Naive thymus-derived CD8-positive, alpha-beta T cell (primary cell): ENCODE data around the gene ADD2. TPM values are rescaled to one million over a fixed set of nuclear protein-coding genes. Genes with fewer than 3 reads are reported as not detected.

ENCODE experiments used
- ATAC-seq, 2 donors: fragments of 150-1000 bp; cut with Tn5 transposase in 1 of 2; sonication (Bioruptor Pico), chemical (Tn5 transposase) in 1 of 2; 1 replicate in 1 of 2; 2 replicates in 1 of 2; pipeline ENCODE4 v1.10.0; 2021; ENCODE audit warnings: mild to moderate bottlenecking in 2 of 2, moderate library complexity in 2 of 2
- POLR2A ChIA-PET: fragments of 350-600 bp; sonication (Branson Sonifier 250); formaldehyde crosslinking; loops from one replicate; lab custom pipeline; 2021; ENCODE audit warnings: antibody characterized with exemption; lab: Charles Lee
- DNase-seq, 10 donors: peaks; one replicate each; pipeline versions ENCODE4 v3.0.0 to v3.0.0-alpha.2; 2020 to 2022
- H3K27ac Mint-ChIP-seq, 10 donors: one replicate each; pipeline ENCODE4 v1.8.0; 2020 to 2022; ENCODE audit warnings: mild to moderate bottlenecking in 10 of 10, mixed read lengths in 10 of 10, moderate library complexity in 4 of 10, inconsistent platforms in 1 of 10
- H3K27me3 Mint-ChIP-seq, 5 donors: one replicate each; pipeline ENCODE4 v1.8.0; 2021 to 2022; ENCODE audit warnings: mixed read lengths in 5 of 5
- H3K36me3 Mint-ChIP-seq, 3 donors: one replicate each; pipeline ENCODE4 v1.8.0; 2020 to 2022; ENCODE audit warnings: mixed read lengths in 3 of 3, mild to moderate bottlenecking in 2 of 3, inconsistent platforms in 1 of 3
- H3K4me1 Mint-ChIP-seq, 4 donors: one replicate each; pipeline ENCODE4 v1.8.0; 2021 to 2022; ENCODE audit warnings: mixed read lengths in 4 of 4
- H3K4me3 Mint-ChIP-seq, 10 donors: one replicate each; pipeline ENCODE4 v1.8.0; 2020 to 2022; ENCODE audit warnings: mild to moderate bottlenecking in 10 of 10, mixed read lengths in 10 of 10, moderate library complexity in 6 of 10, inconsistent platforms in 1 of 10
- H3K9me3 Mint-ChIP-seq, 9 donors: one replicate each; pipeline ENCODE4 v1.8.0; 2020 to 2022; ENCODE audit warnings: mixed read lengths in 9 of 9, mild to moderate bottlenecking in 3 of 9, inconsistent platforms in 1 of 9, moderate library complexity in 1 of 9
- polyA plus RNA-seq, 3 donors: library from polyadenylated mRNA; unstranded; fragments of 300-500 nt; fragmentation: Illumina TruSeq; gene quantifications; one replicate each; pipeline ENCODE4 v1.2.3, GENCODE V29; 2021
- total RNA-seq, 8 experiments: library from RNA in 2 of 8; stranded (reverse) in 2 of 8; gene quantifications; one replicate each; pipeline ENCODE4 v1.2.3 and lab custom pipeline; 2021 to 2026

ADD2 gene
- total and polyA plus RNA-seq, 5 experiments from 2014 or later = 1.8 to 10.9 (median 4.7) TPM

GRCh38 chr2:70714141-70714905 is 53.7 kb downstream of the ADD2 start:
- no peak for ATAC-seq
- POLR2A ChIA-PET = no interaction called here
- H3K36me3 Mint-ChIP-seq = peaks cover 0 to 7% (median 3%) of the 10 kb centered on the region in 3 donors

DNA sequence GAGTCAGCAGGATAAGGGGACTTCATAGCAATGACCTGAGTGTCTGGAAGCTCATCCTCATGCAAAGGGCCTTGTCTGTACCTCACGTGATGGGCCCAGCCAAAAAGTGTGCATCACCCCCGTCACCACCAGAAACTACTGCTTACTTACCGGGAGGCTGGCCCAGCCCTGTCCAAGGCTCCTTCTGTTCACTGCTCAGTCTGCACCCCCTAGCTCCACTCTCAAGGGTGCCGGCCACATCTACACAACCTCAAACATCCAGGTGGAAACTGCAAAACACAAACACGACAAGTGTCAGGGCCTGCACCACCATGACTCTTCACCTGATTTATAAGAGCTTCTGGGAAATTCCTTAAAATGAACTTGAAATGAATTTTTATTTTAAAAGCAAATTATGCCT is 55.1 kb downstream of the ADD2 start:
- H3K4me3 Mint-ChIP-seq = no peak overlapping the region
- DNase-seq = no peak

More at GRCh38 chr2:70714141-70714905, 53.7 kb downstream of the ADD2 start:
- H3K4me3 Mint-ChIP-seq = no peak overlapping the region
- no peak for DNase-seq
- no peaks in the 10 kb centered on the region for H3K9me3 Mint-ChIP-seq
- peak overlapping the region in 1 of 10 donors; percentile 59 for H3K27ac Mint-ChIP-seq
- H3K27me3 Mint-ChIP-seq = peaks cover 0 to 1% (median 0%) of the 10 kb centered on the region in 5 donors
- peaks cover 0 to 3% (median 0%) of the 10 kb centered on the region in 4 donors for H3K4me1 Mint-ChIP-seq

GRCh38 chr2:70711191-70711590 is 56.8 kb downstream of the ADD2 start:
- ATAC-seq (no peak), DNase-seq (no peak)
- Mint-ChIP-seq H3K9me3 (no peaks in the 10 kb centered on the region), H3K4me1 (peaks cover 0 to 1% (median 0%) of the 10 kb centered on the region in 4 donors), H3K27me3 (no peaks in the 10 kb centered on the region), H3K36me3 (peaks cover 0 to 12% (median 11%) of the 10 kb centered on the region in 3 donors), H3K4me3 (no peak overlapping the region), H3K27ac (no peak overlapping the region)
- POLR2A ChIA-PET = no interaction called here

More for the DNA sequence above, 55.1 kb downstream of the ADD2 start:
- Mint-ChIP-seq H3K27ac (no peak overlapping the region), H3K27me3 (no peaks in the 10 kb centered on the region), H3K36me3 (peaks cover 0 to 7% (median 3%) of the 10 kb centered on the region in 3 donors), H3K9me3 (no peaks in the 10 kb centered on the region), H3K4me1 (peaks cover 0 to 3% (median 0%) of the 10 kb centered on the region in 4 donors)
- no peak for ATAC-seq
- POLR2A ChIA-PET = no interaction called here

DNA sequence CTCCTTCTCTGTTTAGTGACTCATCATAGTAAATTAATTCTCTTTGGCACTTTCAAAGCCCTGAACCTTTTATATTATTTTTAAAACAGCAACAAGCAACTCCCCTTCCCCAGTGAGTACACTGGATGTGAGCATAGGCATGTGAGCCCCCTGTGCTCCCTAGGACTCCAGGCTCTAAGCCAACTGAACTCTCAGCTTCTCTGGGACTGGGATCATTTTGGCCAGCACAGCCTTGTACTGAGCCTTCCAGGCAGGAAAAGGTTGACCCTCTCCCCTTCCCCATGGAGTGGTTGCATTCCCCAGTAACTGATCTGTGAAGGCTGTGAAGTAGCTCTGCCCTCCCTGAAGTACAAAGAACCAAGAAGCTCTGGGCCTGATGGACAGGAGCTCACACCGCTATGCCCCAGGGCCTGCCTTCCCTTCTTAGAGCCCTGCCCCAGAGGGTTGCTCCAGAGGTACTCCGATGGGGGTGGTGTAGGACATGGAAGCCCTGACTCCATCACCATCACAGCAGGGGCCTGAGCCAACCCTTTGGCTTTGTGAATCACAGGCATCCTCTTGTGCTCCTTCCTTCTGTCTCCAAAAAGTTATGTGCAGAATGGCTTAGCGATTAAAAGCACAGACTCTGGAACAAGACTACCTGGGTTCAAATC is 57.8 kb downstream of the ADD2 start:
- DNase-seq = no peak
- Mint-ChIP-seq H3K27me3 (no peaks in the 10 kb centered on the region), H3K36me3 (peaks cover 0 to 14% (median 12%) of the 10 kb centered on the region in 3 donors), H3K4me1 (peaks cover 0 to 3% (median 0%) of the 10 kb centered on the region in 4 donors), H3K4me3 (no peak overlapping the region), H3K27ac (peak overlapping the region in 1 of 10 donors; percentile 14), H3K9me3 (no peaks in the 10 kb centered on the region)
- POLR2A ChIA-PET = no interaction called here
- ATAC-seq = no peak

- Mint-ChIP-seq H3K27ac (peak overlapping the region in 2 of 10 donors; percentile 5 to 70), H3K4me1 (peaks cover 0 to 1% (median 0%) of the 10 kb centered on the region in 4 donors), H3K9me3 (no peaks in the 10 kb centered on the region), H3K4me3 (no peak overlapping the region), H3K27me3 (no peaks in the 10 kb centered on the region), H3K36me3 (peaks cover 0 to 14% (median 12%) of the 10 kb centered on the region in 3 donors)
- ATAC-seq (no peak), DNase-seq (no peak)
- POLR2A ChIA-PET = no interaction called here
Measured at GRCh38 chr2:70709275-70710037, 58.5 kb downstream of the ADD2 start.

GRCh38 chr2:70708376-70709199 is 59.4 kb downstream of the ADD2 start:
- DNase-seq (no peak), ATAC-seq (no peak)
- no peaks in the 10 kb centered on the region for H3K27me3 Mint-ChIP-seq
- H3K9me3 Mint-ChIP-seq = no peaks in the 10 kb centered on the region
- POLR2A ChIA-PET = no interaction called here
- peak overlapping the region in 1 of 10 donors; percentile 5 for H3K27ac Mint-ChIP-seq
- peaks cover 0 to 1% (median 0%) of the 10 kb centered on the region in 4 donors for H3K4me1 Mint-ChIP-seq
- H3K36me3 Mint-ChIP-seq = peaks cover 0 to 14% (median 12%) of the 10 kb centered on the region in 3 donors
- H3K4me3 Mint-ChIP-seq = no peak overlapping the region

DNA sequence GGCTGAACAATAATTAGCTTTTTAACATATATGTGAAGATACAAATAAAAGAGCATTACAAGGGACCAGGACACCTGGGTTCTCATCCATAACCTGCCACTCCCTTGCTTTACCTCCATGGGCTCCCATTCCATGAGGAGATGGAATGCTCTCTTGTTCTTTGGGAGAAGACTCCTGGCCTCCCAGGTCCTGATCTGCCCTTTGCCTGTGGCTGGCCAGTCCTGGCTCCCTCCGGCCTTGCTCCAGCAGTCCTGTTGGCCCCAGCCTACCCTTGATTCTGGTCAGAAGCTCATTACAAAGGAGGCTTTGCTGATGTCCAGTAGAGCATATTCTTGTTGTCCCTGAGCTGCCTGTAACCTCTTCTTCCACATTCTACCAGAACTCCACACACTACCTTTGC is 60.3 kb downstream of the ADD2 start:
- POLR2A ChIA-PET = no interaction called here
- Mint-ChIP-seq H3K9me3 (no peaks in the 10 kb centered on the region), H3K27ac (peak overlapping the region in 1 of 10 donors; percentile 33), H3K36me3 (peaks cover 0 to 14% (median 12%) of the 10 kb centered on the region in 3 donors), H3K27me3 (no peaks in the 10 kb centered on the region), H3K4me1 (peaks cover 0 to 1% (median 0%) of the 10 kb centered on the region in 4 donors), H3K4me3 (no peak overlapping the region)
- no peak for ATAC-seq
- no peak for DNase-seq

DNA sequence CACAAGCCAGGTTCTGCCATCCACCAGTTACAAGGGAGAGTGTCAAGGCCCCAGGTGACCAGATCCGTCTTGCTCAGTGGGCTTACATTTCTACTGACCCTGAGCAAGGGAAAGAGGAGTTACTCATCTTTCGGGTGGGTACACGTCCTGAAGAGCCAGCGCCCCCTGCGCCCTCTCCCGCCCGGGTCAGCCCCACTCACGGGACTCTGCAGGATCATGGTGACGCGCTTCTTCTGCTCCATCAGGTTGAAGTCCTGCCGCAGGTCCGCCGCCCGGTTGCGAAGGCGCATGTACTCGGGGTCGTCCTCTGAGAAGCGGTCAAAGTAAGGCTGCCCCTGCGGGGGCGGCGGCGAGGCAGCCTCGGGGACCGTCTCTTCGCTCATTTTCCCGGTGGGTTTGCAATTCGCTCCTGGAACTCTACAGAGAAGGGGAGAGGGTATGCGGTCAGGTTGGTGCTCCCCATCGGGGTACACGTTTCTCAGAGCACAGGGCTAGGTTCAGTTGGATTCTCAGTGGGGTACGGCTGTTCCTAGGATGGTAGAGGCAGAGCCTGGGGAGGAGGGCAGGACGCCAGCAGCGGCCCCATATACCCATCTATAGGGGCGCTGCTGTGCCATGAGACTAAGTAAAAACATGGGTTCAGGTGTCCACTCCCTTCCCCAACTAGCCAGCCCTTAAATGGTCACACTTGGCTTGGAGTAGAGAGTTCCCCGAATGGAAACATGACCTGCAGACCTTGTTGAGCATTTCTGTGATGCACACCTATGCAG is 61.8 kb downstream of the ADD2 start:
- POLR2A ChIA-PET = no interaction called here
- Mint-ChIP-seq H3K4me1 (peaks cover 0 to 1% (median 0%) of the 10 kb centered on the region in 4 donors), H3K27ac (peak overlapping the region in 1 of 10 donors; percentile 78), H3K36me3 (peaks cover 0 to 9% (median 7%) of the 10 kb centered on the region in 3 donors), H3K27me3 (no peaks in the 10 kb centered on the region), H3K9me3 (no peaks in the 10 kb centered on the region), H3K4me3 (no peak overlapping the region)
- no peak for ATAC-seq
- DNase-seq = no peak

GRCh38 chr2:70705160-70705850 is 62.7 kb downstream of the ADD2 start:
- Mint-ChIP-seq H3K27me3 (no peaks in the 10 kb centered on the region), H3K27ac (peak overlapping the region in 2 of 10 donors; percentile 72 to 78), H3K36me3 (peaks cover 0 to 9% (median 7%) of the 10 kb centered on the region in 3 donors), H3K9me3 (no peaks in the 10 kb centered on the region), H3K4me1 (peaks cover 0 to 1% (median 0%) of the 10 kb centered on the region in 4 donors), H3K4me3 (no peak overlapping the region)
- no peak for DNase-seq
- POLR2A ChIA-PET = no interaction called here
- no peak for ATAC-seq

GRCh38 chr2:70703900-70704549 is 64.0 kb downstream of the ADD2 start:
- no peak overlapping the region for H3K4me3 Mint-ChIP-seq
- DNase-seq (no peak), ATAC-seq (no peak)
- peaks cover 0 to 9% (median 7%) of the 10 kb centered on the region in 3 donors for H3K36me3 Mint-ChIP-seq
- POLR2A ChIA-PET = no interaction called here
- no peaks in the 10 kb centered on the region for H3K9me3 Mint-ChIP-seq
- H3K27me3 Mint-ChIP-seq = no peaks in the 10 kb centered on the region
- peak overlapping the region in 2 of 10 donors; percentile 7 to 60 for H3K27ac Mint-ChIP-seq
- H3K4me1 Mint-ChIP-seq = peaks cover 0 to 1% (median 0%) of the 10 kb centered on the region in 4 donors
